Right lobe of liver (tissue), 6 donors: ENCODE data around the gene PHGDH. TPM values are rescaled to one million over a fixed set of nuclear protein-coding genes. Genes with fewer than 3 reads are reported as not detected.
"Not testable (repeated sequence)": the region's sequence is repeated elsewhere in the genome, so short reads cannot be mapped to it uniquely, and the experiment has no call there.

Experiments
- ATAC-seq, 4 donors: fragments of 200-7000 bp; cut with Tn5 transposase; one replicate each; pipeline ENCODE4 v1.9.1; 2020; ENCODE audit warnings: mild to moderate bottlenecking in 4 of 4, moderate library complexity in 4 of 4
- DNase-seq, 3 donors: peaks; one replicate each; pipeline ENCODE4 v3.0.0-alpha.2; 2020
- H3K27ac ChIP-seq, 3 donors: fragments of 200-600 bp; one replicate each; pipeline ENCODE4 v1.8.0; 2022
- H3K27me3 ChIP-seq, 2 donors: fragments of 200-600 bp; one replicate each; pipeline ENCODE4 v1.8.0; 2022
- H3K36me3 ChIP-seq, 4 donors: fragments of 200-600 bp; sonication (generic) in 1 of 4; one replicate each; pipeline versions ENCODE4 v1.5.1 to v1.8.0; 2017 to 2022; ENCODE audit warnings: control low read depth in 1 of 4
- H3K4me1 ChIP-seq, 4 donors: fragments of 200-600 bp; sonication (generic) in 1 of 4; one replicate each; pipeline versions ENCODE4 v1.5.1 to v1.8.0; 2017 to 2022; ENCODE audit warnings: control low read depth in 1 of 4
- H3K4me3 ChIP-seq, 3 donors: fragments of 200-600 bp; one replicate each; pipeline ENCODE4 v1.8.0; 2022
- H3K9me3 ChIP-seq, 4 donors: fragments of 200-600 bp; sonication (generic) in 1 of 4; one replicate each; pipeline versions ENCODE4 v1.5.1 to v1.8.0; 2017 to 2022; ENCODE audit warnings: control low read depth in 1 of 4
- POLR2A ChIP-seq: fragments of 450-650 bp; IDR thresholded peaks from one replicate; pipeline ENCODE4 v1.6.1; 2017; ENCODE audit warnings: antibody characterized with exemption, mild to moderate bottlenecking
- WGBS: methylation state at CpG from one replicate; pipeline ENCODE4 v1.1.6; 2018; ENCODE audit warnings: low coverage, low lambda C conversion rate; ENCODE audit not compliant: insufficient coverage; ENCODE audit errors: missing lambda C conversion rate; 5-methylcytosine and 5-hydroxymethylcytosine counted together
- intact Hi-C, 2 donors: fragments of 100-400 bp; cut with DNase I; formaldehyde crosslinking; loops; one replicate each; pipeline versions ENCODE4 v1.11.2 to v1.14.1; 2022
- total RNA-seq, 6 experiments: library from RNA; depleted of rRNA in 2 of 6; stranded (reverse); fragments of >200 nt in 2 of 6; fragmentation: NEBNext Ultra II Directional in 3 of 6; extraction: Animal tissue kit (Norgen Biotek cat#: 25700) in 3 of 6; gene quantifications; one replicate each; pipeline versions ENCODE4 v1.1.0 to v1.2.4, GENCODE V29; 2016 to 2023
- TF ChIP-seq, protein P1 (sequence below), 4 donors: fragments of 200-600 bp in 3 of 4; fragments of 450-650 bp in 1 of 4; IDR thresholded peaks; one replicate each; pipeline versions ENCODE4 v1.5.1 to v1.8.0; 2016 to 2022; ENCODE audit warnings: antibody characterized with exemption in 4 of 4, mild to moderate bottlenecking in 2 of 4
- donor health status: DM: no; HTN: yes; CAD: no.
- donor health status: DM: no; HTN: no; CAD: no.
- donor health status: DM: no; HTN: no; CAD: no.
- donor health status: DM: no; HTN: yes; CAD: no.
- donor health status: DM: no; HTN: yes; CAD: no.

PHGDH gene
- total RNA-seq, 6 experiments from 2014 or later: 51.2 to 151 (median 74.0) TPM

DNA sequence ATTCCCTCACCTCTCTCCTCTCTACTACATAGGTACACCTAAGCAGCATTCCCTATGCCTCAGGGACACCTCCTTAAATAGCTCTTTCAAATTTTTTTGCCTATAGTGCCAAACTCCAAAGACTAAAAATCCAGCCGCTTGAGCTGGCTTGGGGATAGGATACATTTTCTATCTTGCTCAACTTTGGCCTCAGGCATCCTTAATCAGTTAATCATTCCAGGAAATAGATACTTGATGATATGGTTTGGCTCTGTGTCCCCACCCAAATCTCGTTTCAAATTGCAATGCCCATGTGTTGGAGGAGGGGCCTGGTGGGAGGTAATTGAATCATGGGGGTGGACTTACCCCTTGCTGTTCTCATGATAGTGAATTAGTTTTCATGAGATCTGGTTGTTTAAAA is 11.4 kb upstream of the PHGDH start:
- H3K36me3 ChIP-seq: no peaks in the 10 kb centered on the region
- no peaks in the 10 kb centered on the region for H3K27me3 ChIP-seq
- no peak overlapping the region for H3K27ac ChIP-seq
- TF ChIP-seq, protein P1, sequence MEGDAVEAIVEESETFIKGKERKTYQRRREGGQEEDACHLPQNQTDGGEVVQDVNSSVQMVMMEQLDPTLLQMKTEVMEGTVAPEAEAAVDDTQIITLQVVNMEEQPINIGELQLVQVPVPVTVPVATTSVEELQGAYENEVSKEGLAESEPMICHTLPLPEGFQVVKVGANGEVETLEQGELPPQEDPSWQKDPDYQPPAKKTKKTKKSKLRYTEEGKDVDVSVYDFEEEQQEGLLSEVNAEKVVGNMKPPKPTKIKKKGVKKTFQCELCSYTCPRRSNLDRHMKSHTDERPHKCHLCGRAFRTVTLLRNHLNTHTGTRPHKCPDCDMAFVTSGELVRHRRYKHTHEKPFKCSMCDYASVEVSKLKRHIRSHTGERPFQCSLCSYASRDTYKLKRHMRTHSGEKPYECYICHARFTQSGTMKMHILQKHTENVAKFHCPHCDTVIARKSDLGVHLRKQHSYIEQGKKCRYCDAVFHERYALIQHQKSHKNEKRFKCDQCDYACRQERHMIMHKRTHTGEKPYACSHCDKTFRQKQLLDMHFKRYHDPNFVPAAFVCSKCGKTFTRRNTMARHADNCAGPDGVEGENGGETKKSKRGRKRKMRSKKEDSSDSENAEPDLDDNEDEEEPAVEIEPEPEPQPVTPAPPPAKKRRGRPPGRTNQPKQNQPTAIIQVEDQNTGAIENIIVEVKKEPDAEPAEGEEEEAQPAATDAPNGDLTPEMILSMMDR (IDR thresholded peaks at IDR 0.05): no peak
- TF ChIP-seq POLR2A: no peak
- DNase-seq: no peak
- ATAC-seq: no peak
- no peaks in the 10 kb centered on the region for H3K4me1 ChIP-seq
- peaks cover 0 to 5% (median 0%) of the 10 kb centered on the region in 4 donors for H3K9me3 ChIP-seq
- WGBS: 62% methylated on average over 2 of the region's 2 CpGs
- no peak overlapping the region for H3K4me3 ChIP-seq
- intact Hi-C loops: no loop called here

DNA sequence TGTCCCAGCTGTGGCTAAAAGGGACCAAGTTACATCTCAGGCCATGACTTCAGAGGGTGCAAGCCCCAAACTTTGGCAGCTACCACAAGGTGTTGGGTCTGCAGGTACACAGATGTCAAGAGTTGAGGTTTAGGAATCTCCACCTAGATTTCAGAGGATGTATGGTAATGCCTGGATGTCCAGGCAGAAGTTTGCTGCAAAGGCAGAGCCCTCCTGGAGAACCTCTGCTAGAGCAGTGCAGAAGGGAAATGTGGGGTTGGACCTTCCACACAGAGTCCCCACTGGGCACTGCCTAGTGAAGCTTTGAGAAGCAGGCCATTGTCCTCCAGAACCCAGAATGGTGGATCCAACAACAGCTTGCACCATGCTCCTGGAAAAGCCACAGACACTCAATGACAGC is 10.1 kb upstream of the PHGDH start:
- H3K9me3 ChIP-seq: peaks cover 0 to 5% (median 0%) of the 10 kb centered on the region in 4 donors
- H3K36me3 ChIP-seq: no peaks in the 10 kb centered on the region
- no peak overlapping the region for H3K4me3 ChIP-seq
- H3K4me1 ChIP-seq: no peaks in the 10 kb centered on the region
- intact Hi-C loops: no loop called here
- TF ChIP-seq POLR2A: no peak
- TF ChIP-seq, protein P1 (IDR thresholded peaks at IDR 0.05): no peak
- no peak overlapping the region for H3K27ac ChIP-seq
- DNase-seq (no peak), ATAC-seq (no peak)
- no peaks in the 10 kb centered on the region for H3K27me3 ChIP-seq

DNA sequence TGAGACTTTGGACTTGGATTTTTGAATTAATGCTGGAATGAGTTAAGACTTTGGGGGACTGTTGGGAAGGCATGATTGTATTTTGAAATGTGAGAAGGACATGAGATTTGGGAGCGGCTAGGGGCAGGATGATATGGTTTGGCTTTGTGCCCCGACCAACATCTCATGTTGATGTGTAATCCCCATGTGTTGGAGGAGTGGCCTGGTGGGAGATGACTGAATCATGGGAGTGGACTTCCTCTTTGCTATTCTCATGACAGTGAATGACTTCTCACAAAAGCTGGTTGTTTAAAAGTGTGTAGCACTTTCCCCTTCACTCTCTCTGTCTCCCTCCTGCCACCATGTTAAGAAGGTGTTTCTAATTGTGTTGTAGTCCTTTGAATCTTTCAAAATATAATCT is 9.3 kb upstream of the PHGDH start:
- TF ChIP-seq, protein P1 (IDR thresholded peaks at IDR 0.05): no peak
- 79% methylated on average over 2 of the region's 2 CpGs for WGBS
- H3K4me1 ChIP-seq: no peaks in the 10 kb centered on the region
- H3K9me3 ChIP-seq: peaks cover 0 to 5% (median 0%) of the 10 kb centered on the region in 4 donors
- DNase-seq: no peak
- no peaks in the 10 kb centered on the region for H3K27me3 ChIP-seq
- no peak overlapping the region for H3K27ac ChIP-seq
- intact Hi-C loops: no loop called here
- H3K36me3 ChIP-seq: no peaks in the 10 kb centered on the region
- H3K4me3 ChIP-seq: no peak overlapping the region
- ATAC-seq: no peak

DNA sequence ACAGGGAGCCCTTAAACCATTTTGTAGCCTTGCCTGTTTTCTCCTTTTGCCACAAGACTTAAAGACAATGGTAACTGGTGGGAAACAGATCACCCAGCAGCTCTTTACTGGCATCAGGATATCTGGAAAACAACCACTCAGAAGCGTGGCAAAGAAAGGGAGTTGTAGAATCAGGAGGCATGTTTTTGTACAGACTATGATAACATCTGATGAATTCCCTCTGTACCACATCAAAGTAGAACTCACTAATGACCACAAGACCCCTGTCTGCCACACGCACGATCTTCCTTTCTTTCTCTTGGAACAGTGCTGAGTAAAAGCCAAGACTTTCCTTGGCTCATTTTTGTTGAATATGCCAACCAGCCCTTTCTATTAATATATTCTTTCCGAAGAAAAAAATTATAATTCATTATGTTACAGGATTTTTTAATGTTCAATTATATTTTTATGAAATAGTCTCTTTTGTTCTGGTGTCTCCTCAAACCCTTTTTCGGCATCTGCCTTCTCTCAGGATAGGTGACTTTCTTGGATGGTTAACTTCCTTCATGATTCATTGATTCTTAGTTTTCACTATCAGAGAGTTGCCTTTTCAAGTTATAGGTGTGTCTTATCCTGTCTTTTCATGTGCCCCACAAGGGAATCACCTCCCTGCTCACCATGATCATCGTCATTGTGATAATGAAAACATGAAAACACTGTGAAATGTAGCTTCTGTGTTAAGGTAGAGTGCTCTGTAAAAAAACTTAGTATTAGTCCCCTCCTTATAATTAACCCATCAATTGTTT is 7.9 kb upstream of the PHGDH start:
- ATAC-seq: no peak
- intact Hi-C loops: no loop called here
- Histone ChIP-seq H3K27me3 (no peaks in the 10 kb centered on the region), H3K36me3 (no peaks in the 10 kb centered on the region), H3K27ac (no peak overlapping the region), H3K4me3 (no peak overlapping the region), H3K9me3 (peaks cover 0 to 5% (median 0%) of the 10 kb centered on the region in 4 donors), H3K4me1 (no peaks in the 10 kb centered on the region)
- 86% methylated on average over 6 of the region's 6 CpGs for WGBS
- no peak for DNase-seq
- TF ChIP-seq, protein P1 (IDR thresholded peaks at IDR 0.05): no peak
- no peak for TF ChIP-seq POLR2A

DNA sequence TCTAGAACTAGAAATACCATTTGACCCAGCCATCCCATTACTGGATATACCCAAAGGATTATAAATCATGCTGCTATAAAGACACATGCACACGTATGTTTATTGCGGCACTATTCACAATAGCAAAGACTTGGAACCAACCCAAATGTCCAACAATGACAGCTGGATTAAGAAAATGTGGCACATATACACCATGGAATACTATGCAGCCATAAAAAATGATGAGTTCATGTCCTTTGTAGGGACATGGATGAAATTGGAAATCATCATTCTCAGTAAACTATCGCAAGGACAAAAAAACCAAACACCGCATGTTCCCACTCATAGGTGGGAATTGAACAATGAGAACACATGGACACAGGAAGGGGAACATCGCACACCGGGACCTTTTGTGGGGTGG is 5.1 kb upstream of the PHGDH start:
- ATAC-seq, H3K4me3 ChIP-seq, H3K4me1 ChIP-seq, H3K9me3 ChIP-seq, H3K27ac ChIP-seq, H3K27me3 ChIP-seq, DNase-seq, H3K36me3 ChIP-seq, intact Hi-C loops: not testable (repeated sequence)
- 100% methylated on average over 3 of the region's 6 CpGs for WGBS

DNA sequence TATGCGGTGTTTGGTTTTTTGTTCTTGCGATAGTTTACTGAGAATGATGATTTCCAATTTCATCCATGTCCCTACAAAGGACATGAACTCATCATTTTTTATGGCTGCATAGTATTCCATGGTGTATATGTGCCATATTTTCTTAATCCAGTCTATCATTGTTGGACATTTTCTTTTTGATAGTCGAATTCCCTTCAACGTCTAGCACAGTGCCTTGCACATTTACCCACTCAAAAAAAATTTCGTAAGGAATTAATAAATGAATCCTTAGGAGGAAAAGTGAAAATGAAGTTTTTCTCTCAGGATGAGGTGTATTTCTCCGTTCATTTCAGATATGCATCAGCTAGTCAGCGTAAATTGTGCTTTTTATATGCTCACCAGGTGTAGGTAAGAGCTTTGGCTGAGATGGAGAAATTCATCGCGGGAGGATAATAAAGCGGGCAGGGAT is 354 bp upstream of the PHGDH start:
- H3K9me3 ChIP-seq, intact Hi-C loops, H3K27ac ChIP-seq, H3K27me3 ChIP-seq, DNase-seq, H3K36me3 ChIP-seq, ATAC-seq: not testable (repeated sequence)
- WGBS: 7% methylated on average over 8 of the region's 10 CpGs
- Histone ChIP-seq H3K4me3 (peak overlapping the region; percentile 46 to 72 (median 69)), H3K4me1 (peaks cover 0 to 19% (median 8%) of the 10 kb centered on the region in 4 donors)
